DMS153 treated with DMSO at 0.1 percent for 48 hours (cell line): ENCODE results near the gene NME3.

Experiments used
- DNase-seq: peaks from one replicate; lab custom pipeline; 2025; ENCODE audit not compliant: unreplicated experiment; lab: John Stamatoyannopoulos, UW

The NME3 gene

GRCh38 chr16:1794221-1794871 is 23.0 kb upstream of the NME3 start:
- DNase-seq, result no peak

GRCh38 chr16:1793578-1794220 is 22.4 kb upstream of the NME3 start, which contains the start of gene IGFALS:
Gene IGFALS (minus strand): TSS chr16:1793705. CDS start chr16:1793652, 53 bp downstream.
- no peak for DNase-seq

- DNase-seq, result no peak
These were observed 21.7 kb upstream of the NME3 start for GRCh38 chr16:1792836-1793577.

- no peak for DNase-seq
These were observed 20.8 kb upstream of the NME3 start for GRCh38 chr16:1791943-1792812.

GRCh38 chr16:1791256-1791942 is 20.1 kb upstream of the NME3 start:
- DNase-seq, result no peak

GRCh38 chr16:1790611-1791255 is 19.4 kb upstream of the NME3 start:
- DNase-seq, result no peak

GRCh38 chr16:1790261-1790610 is 18.9 kb upstream of the NME3 start:
- no peak for DNase-seq

GRCh38 chr16:1789643-1790045 is 18.3 kb upstream of the NME3 start:
- DNase-seq, result no peak

GRCh38 chr16:1788708-1789100 is 17.4 kb upstream of the NME3 start:
- DNase-seq, result no peak

GRCh38 chr16:1788095-1788707 is 16.9 kb upstream of the NME3 start:
- DNase-seq, result no peak

GRCh38 chr16:1787322-1788094 is 16.2 kb upstream of the NME3 start:
- no peak for DNase-seq

GRCh38 chr16:1787056-1787321 is 15.6 kb upstream of the NME3 start:
- DNase-seq, result no peak

- DNase-seq, result no peak
These were observed 15.1 kb upstream of the NME3 start for GRCh38 chr16:1786242-1787055.

GRCh38 chr16:1785846-1786170 is 14.5 kb upstream of the NME3 start:
- DNase-seq, result no peak

- DNase-seq, result no peak
These were observed 13.9 kb upstream of the NME3 start for GRCh38 chr16:1784977-1785845.

- peak; percentile 99 for DNase-seq
These were observed 11.3 kb upstream of the NME3 start, which contains the start of the genes NUBP2 and SPSB3 for GRCh38 chr16:1782408-1783264. Gene NUBP2 (plus strand): TSS chr16:1782960. CDS start chr16:1783021, 61 bp downstream. Gene SPSB3 (minus strand): TSS chr16:1782571. CDS start chr16:1781483, 1,088 bp downstream.
